NCI-H1417 treated with DMSO at 0.1 percent for 48 hours (cell line): ENCODE measurements around the gene AAK1.
A peak's percentile ranks its signal among the peaks of the same experiment; 100 is the strongest.

Experiments used
- DNase-seq: peaks from one replicate; lab custom pipeline; 2025; lab: John Stamatoyannopoulos, UW

Gene AAK1

GRCh38 chr2:69491864-69492263 is 151.7 kb downstream of the AAK1 start:
- DNase-seq, result no peak

GRCh38 chr2:69490486-69490885 is 153.1 kb downstream of the AAK1 start:
- no peak for DNase-seq

DNA sequence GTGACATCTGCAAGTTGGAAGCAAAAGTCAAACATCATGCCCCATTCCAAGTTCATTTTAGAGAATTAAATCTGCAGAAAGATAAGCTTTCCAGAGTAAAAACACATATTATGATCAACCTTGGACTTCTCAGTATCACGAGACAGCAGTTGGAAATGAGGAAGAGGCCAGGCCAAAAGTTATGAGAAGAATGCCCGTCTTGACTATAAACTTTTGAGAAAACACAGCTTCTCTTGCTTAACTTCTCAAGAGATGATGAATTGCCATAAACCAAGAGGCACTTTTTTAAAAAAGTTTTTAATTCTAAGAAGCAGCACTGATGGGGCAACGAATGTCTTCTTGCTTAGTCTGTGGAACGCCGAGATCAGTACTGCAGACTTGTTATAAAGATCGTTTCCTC is 153.7 kb downstream of the AAK1 start:
- no peak for DNase-seq

DNA sequence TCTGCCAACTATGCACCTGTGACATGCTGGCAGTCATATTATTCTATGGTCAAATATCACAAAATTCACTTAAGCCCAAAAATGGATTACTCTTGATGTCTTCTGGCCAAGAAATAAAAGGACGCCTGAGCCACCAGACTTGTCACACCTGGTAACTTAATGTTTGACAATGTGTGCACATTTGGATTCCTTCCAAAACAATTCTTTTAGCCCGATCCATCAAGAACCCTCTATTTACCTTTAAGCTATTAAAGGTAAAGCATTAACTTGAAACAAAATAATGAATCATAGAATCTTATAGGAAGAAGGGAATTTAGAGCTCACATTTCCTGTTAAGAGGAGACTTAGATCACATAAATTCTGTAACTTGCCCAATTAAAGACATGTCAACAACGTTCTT is 159.8 kb downstream of the AAK1 start:
- peak; percentile 71 for DNase-seq

DNA sequence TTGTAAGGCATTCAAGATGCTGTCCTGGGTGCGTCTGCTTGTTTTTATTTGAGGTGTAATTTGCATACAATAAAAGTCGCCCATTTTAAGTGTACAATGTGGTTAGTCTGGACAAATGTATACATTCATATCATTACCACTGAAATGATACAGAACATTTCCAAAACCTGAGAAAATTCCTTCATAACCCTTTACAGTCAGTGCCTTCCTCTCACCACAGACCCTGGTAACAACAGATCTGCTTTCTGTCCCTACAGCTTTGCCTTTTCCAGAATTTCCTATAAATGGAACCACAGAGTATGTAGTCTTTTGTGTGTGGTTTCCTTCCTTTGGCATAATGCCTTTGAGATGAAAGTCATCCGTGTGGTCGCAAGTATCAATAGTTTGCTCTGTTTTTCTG is 160.5 kb downstream of the AAK1 start:
- no peak for DNase-seq

GRCh38 chr2:69482471-69482870 is 161.1 kb downstream of the AAK1 start:
- no peak for DNase-seq

- no peak for DNase-seq
Measured at GRCh38 chr2:69481421-69481820, 162.1 kb downstream of the AAK1 start.

DNA sequence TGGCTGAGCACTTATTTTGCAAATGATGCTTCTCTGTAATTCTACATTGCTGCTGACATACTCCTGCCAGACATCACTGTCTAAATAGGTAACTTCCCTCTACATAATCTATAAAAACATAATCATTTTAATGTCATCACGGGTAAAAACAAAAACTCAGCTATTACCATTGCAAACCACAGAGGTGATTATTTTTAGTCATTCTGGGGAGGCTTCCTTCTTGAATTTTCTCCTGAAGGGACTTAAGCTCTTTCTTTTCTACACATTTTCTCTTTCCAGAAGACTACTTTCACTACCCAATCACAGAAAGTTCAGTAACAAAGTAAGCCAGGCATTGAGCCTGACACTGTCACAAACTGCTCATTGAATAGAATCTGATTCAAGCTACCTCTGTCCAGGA is 165.9 kb downstream of the AAK1 start:
- DNase-seq, result no peak

GRCh38 chr2:69474688-69475087 is 168.9 kb downstream of the AAK1 start:
- DNase-seq, result no peak

- no peak for DNase-seq
Measured at GRCh38 chr2:69471793-69472192, 171.7 kb downstream of the AAK1 start.

DNA sequence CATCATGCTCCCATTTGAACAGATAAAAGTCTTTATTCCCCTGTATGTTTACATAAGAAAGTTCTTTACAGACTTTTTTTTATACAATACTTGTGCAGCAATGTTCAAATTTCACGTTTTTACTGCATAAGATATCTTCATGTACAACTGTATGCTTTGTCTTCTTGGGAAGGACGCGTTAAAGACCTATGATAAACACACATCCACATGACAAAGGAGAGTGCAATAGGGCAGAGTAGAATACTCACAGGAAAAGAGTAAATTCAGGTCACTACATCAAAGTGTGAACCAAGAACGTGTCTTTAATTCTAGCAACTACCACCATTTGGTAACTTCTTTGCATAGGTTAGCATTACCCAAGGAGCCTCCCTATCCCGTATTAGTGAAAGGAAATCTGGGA is 172.6 kb downstream of the AAK1 start:
- no peak for DNase-seq

GRCh38 chr2:69469784-69470183 is 173.8 kb downstream of the AAK1 start:
- no peak for DNase-seq

DNA sequence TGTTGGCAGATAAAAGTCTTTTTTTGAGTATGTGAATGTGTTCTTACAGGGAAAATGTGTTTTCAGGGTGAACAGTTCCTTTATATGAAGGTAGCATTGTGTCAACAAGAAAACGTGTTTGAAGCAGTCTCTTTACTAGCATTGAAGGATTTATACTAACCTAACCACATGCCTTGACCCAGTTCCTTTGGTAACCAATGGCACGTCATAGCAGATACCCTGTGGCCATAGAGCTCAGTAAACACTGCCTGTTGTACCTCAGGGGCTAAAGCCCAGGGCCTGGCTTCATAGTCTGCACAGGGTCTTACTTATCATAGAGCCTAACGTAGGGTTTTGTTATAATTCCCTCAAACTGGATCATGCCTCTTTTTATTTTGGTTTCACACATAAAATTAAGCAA is 174.2 kb downstream of the AAK1 start:
- no peak for DNase-seq

- no peak for DNase-seq
Measured at GRCh38 chr2:69466728-69467127, 176.8 kb downstream of the AAK1 start.

- no peak for DNase-seq
Measured at GRCh38 chr2:69465513-69466456, 177.8 kb downstream of the AAK1 start.

- no peak for DNase-seq
Measured at GRCh38 chr2:69464575-69464974, 179.0 kb downstream of the AAK1 start.

DNA sequence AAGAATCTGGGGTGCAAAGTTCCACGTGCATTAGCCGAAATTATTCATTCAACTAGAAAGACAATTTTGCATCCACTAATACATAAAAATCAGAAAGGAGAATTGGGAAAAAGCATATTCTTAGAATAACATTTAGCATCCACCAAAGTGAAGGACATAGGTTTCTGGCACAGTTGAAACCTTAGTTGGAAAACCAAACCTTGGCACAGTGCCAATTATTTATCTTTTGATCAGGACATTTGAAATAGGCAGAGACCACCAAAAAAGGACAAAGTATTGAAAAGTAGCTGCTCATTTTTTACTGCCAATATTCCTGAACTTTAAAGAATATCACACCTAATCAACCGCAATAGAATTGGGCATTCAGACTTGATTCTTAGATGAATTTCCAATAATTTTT is 180.8 kb downstream of the AAK1 start:
- DNase-seq, result no peak

GRCh38 chr2:69461404-69461803 is 182.1 kb downstream of the AAK1 start:
- no peak for DNase-seq

- DNase-seq, result no peak
Measured at GRCh38 chr2:69459936-69460335, 183.6 kb downstream of the AAK1 start.

DNA sequence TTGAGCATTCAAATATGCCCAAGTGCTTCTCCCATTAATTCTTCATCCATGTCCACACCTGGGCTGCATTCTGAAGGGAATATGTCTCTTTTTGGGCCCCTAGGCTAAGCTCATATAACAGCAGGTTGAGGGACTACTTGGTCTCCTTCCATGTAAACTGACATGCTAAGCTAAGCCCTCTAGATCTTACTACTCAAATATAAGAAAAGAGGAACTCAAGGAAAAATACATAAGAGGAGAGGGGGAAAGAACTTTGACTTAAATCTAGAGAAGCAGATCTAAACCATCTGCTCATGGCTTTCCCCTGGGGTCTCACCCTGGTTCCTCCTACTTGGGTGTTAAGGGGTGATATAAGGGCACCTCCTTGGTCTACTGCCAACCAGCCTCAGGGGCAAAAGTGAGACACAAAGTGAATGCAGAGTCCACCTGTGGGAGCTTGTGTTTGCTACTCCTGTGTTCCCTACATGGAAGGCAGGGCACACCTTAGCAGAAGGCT is 186.5 kb downstream of the AAK1 start:
- no peak for DNase-seq

GRCh38 chr2:69456154-69456553 is 187.4 kb downstream of the AAK1 start:
- no peak for DNase-seq

DNA sequence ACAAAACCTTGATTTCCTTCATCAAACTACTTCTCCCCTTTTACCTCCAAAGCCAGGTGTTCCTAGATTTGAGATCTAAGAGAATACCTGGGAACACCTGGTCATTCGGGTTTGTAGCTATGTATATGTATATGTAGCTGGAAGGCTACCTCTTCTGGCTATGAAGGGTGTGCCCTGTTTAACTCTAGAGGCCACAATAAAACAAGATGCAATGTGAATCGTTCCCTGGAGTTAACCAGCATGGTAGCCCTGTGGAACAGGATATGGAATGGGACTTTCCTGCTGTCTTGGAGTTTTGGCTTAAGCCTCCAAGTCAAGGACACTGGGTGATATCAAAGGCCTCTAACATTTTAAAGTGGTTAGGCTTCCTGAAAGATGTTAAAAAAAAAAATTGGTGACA is 188.6 kb downstream of the AAK1 start:
- DNase-seq, result no peak

GRCh38 chr2:69453475-69454129 is 189.9 kb downstream of the AAK1 start:
- DNase-seq, result no peak
